MG63 (cell line): ENCODE measurements around the gene GPM6B. TPM values are rescaled to one million over a fixed set of nuclear protein-coding genes. Genes with fewer than 3 reads are reported as not detected.
A peak's percentile ranks its signal among the peaks of the same experiment; 100 is the strongest.

Experiments used
- DNase-seq: peaks from one replicate; pipeline ENCODE4 v3.0.0-alpha.2; 2020
- H3K27me3 ChIP-seq: fragments of 250-450 bp; sonication (Bioruptor Pico); 2 replicates; pipeline ENCODE4 v1.5.1; 2020; ENCODE audit warnings: mild to moderate bottlenecking, moderate library complexity
- H3K36me3 ChIP-seq: fragments of 250-450 bp; sonication (Bioruptor Pico); 2 replicates; pipeline ENCODE4 v1.5.1; 2020; ENCODE audit warnings: mild to moderate bottlenecking, moderate library complexity
- H3K4me3 ChIP-seq: fragments of 250-450 bp; sonication (Bioruptor Pico); 2 replicates; pipeline ENCODE4 v1.5.1; 2020; ENCODE audit warnings: mild to moderate bottlenecking, moderate library complexity
- H3K9me3 ChIP-seq: fragments of 250-450 bp; sonication (Bioruptor Pico); 2 replicates; pipeline ENCODE4 v1.5.1; 2020; ENCODE audit warnings: mild to moderate bottlenecking, moderate library complexity
- total RNA-seq: library from RNA; depleted of rRNA; stranded (reverse); fragments of >200 nt; shearing (Covaris generic); gene quantifications from 2 replicates; pipeline ENCODE4 v1.2.3, GENCODE V29; 2014; ENCODE audit warnings: low replicate concordance; rRNA removed

GPM6B gene
- total RNA-seq, 1 experiment from 2014 or later: 0.16 TPM

DNA sequence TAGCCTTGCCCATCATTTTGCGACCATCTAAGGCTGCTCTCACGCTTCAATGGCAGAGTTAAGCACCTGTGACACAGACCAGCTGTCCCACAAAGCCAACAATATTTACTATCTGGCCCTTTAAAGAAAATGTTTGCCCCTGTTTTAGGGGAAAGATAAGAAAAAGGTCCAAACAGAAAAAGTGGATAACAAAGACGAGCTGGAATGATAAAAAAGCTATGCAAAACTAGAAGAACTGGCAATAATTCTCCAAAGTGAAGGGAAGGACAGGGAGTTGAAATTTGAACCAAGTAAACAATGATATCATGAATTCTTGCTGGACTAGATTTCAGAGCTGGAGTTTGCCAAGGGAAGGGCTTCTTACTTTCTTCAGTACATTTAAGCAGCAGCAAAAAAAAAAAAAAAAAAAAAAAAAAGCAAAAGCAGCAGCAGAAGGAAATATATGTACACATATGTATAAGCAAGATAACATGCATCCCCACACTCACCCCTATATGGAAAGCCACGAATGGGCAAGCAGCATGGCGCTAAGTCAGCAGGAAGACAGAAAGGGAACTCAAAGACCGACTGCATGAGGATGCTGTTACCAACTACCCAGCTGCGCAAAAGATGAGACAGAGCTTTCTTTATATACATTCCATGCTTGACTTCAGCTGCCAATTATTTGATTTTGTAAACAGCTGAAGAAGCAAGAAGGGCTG, 94.9 kb downstream of the GPM6B start:
- no peak overlapping the region for H3K4me3 ChIP-seq
- peaks cover 14% of the 10 kb centered on the region for H3K36me3 ChIP-seq
- no peaks in the 10 kb centered on the region for H3K27me3 ChIP-seq
- peak; percentile 26 for DNase-seq
- H3K9me3 ChIP-seq: no peaks in the 10 kb centered on the region

DNA sequence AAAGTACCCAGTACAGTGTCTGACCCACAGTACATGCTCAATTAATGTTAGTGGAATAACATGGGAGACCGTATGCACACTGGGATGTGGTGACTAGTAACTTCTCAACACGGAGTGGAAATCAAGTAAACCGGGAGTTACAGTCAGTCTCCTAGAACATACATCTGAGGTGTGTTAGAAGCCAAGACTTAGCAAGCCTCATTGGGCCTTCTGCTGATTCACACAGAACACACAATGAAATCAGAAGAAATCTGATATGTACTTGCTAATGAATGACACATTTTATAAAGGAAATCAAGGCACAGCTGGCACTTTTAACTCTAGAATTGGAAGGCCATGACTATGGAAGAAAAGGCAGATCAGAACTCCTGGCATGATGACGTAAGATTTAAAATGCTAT, 95.5 kb downstream of the GPM6B start:
- H3K9me3 ChIP-seq: no peaks in the 10 kb centered on the region
- peaks cover 14% of the 10 kb centered on the region for H3K36me3 ChIP-seq
- no peaks in the 10 kb centered on the region for H3K27me3 ChIP-seq
- no peak for DNase-seq
- no peak overlapping the region for H3K4me3 ChIP-seq

Other genes starting within 250 kb of the GPM6B start
- gene EGFL6, start 247.5 kb downstream of the GPM6B start, total RNA-seq: not detected in 2 replicates
- 1.5 and 10.0 TPM in 2 replicates for gene TCEANC, start 164.0 kb downstream of the GPM6B start, total RNA-seq
- gene RAB9A, start 128.0 kb downstream of the GPM6B start, total RNA-seq: 24.1 and 42.7 TPM in 2 replicates
- 14.6 and 38.0 TPM in 2 replicates for gene TRAPPC2, start 82.5 kb downstream of the GPM6B start, total RNA-seq
- 9.6 and 38.4 TPM in 2 replicates for gene OFD1, start 82.3 kb downstream of the GPM6B start, total RNA-seq
- 12.4 and 14.6 TPM in 2 replicates for gene GEMIN8, start 212.8 kb upstream of the GPM6B start, total RNA-seq